ENCODE measurements around the gene TP53TG3B. TPM values are rescaled to one million over a fixed set of nuclear protein-coding genes. Genes with fewer than 3 reads are reported as not detected.
"Not testable (repeated sequence)": the region's sequence is repeated elsewhere in the genome, so short reads cannot be mapped to it uniquely, and the experiment has no call there.

TP53TG3B gene, protein sequence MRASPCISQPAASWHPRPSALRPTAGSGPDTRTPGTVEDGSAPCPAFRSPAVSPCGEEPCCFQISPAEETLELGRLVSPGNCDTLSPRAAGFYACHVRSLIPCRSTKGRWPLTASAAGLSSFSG
- total RNA-seq (ENCODE audit: low replicate concordance), result not detected in 2 replicates
- long read RNA-seq, result 0 reads

DNA sequence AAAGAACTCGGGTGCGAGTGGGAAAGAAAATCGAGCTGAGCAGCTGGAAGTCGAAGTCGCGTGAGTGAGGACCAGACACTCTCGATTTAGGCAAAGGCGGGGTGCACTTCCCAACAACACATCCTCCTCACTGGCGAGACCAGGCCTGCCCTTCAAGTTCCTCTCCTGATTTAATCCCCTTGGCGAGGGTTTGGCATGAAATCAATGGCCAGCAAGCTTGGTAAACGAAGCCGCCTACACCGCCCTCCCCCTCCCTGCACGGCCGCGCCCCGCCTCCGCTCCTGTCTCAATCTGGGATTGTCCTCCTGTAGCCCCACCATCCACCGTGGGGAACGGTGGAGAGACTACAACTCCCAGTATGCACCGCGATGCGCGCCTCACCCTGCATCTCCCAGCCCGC, at the start of gene TP53TG3B:
Gene TP53TG3B, plus strand, starts transcription at position 301 of the 400 bp plus-strand sequence. Its CDS starts 68 bp downstream, at position 369.
- H3K9me3 Mint-ChIP-seq; DNase-seq (ENCODE audit: extremely low spot score, unreplicated experiment); H3K27me3 Mint-ChIP-seq; H3K4me1 Mint-ChIP-seq (ENCODE audit: unreplicated experiment); H3K27ac Mint-ChIP-seq; H3K36me3 Mint-ChIP-seq; H3K4me3 Mint-ChIP-seq: not testable (repeated sequence)

DNA sequence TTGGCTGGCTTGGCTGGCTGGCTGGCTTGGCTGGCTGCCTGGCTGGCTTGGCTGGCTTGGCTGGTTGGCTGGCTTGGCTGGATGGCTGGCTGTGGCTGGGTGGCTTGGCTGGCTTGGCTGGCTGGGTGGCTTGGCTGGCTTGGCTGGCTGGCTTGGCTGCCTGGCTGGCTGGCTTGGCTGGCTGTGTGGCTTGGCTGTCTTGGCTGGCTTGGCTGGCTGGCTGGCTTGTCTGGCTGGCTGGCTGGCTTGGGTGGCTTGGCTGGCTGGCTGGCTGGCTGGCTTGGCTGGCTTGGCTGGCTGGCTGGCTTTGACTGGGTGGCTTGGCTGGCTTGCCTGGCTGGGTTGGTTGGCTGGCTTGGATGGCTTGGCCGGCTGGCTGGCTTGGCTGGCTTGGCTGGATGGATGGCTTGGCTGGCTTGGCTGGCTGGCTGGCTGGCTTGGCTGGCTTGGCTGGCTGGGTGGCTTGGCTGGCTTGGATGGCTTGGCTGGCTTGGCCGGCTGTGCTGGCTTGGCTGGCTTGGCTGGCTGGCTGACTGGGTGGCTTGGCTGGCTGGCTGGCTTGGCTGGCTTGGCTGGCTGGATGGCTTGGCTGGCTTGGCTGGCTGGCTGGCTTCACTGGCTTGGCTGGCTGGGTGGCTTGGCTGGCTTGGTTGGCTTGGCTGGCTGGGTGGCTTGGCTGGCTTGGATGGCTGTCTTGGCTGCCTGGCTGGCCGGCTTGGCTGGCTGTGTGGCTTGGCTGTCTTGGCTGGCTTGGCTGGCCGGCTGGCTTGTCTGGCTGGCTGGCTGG, 24.2 kb upstream of the TP53TG3B start:
- not testable (repeated sequence) for H3K27me3 Mint-ChIP-seq; H3K4me3 Mint-ChIP-seq; H3K36me3 Mint-ChIP-seq; H3K4me1 Mint-ChIP-seq (ENCODE audit: unreplicated experiment); H3K9me3 Mint-ChIP-seq; H3K27ac Mint-ChIP-seq
- peak; percentile 95 for DNase-seq (ENCODE audit: extremely low spot score, unreplicated experiment)

DNA sequence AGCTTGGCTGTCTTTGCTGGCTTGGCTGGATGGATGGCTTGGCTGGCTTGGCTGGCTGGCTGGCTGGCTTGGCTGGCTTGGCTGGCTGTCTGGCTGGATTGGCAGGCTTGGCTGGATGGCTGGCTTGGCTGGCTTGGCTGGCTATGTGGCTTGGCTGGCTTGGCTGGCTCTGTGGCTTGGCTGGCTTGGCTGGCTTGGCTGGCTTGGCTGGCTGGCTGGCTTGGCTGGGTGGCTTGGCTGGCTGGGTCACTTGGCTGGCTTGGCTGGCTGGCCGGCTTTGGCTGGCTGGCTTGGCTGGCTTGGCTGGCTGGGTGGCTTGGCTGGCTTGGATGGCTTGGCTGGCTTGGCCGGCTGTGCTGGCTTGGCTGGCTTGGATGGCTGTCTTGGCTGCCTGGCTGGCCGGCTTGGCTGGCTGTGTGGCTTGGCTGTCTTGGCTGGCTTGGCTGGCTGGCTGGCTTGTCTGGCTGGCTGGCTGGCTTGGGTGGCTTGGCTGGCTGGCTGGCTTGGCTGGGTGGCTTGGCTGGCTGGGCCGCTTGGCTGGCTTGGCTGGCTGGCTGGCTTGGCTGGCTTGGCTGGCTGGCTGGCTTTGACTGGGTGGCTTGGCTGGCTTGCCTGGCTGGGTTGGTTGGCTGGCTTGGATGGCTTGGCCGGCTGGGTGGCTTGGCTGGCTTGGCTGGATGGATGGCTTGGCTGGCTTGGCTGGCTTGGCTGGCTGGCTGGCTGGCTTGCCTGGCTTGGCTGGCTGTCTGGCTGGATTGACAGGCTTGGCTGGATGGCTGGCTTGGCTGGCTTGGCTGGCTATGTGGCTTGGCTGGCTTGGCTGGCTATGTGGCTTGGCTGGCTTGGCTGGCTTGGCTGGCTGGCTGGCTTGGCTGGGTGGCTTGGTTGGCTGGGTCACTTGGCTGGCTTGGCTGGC, 22.8 kb upstream of the TP53TG3B start:
- not testable (repeated sequence) for H3K36me3 Mint-ChIP-seq; H3K4me3 Mint-ChIP-seq; H3K27me3 Mint-ChIP-seq; H3K4me1 Mint-ChIP-seq (ENCODE audit: unreplicated experiment); H3K9me3 Mint-ChIP-seq; H3K27ac Mint-ChIP-seq
- DNase-seq (ENCODE audit: extremely low spot score, unreplicated experiment), result peak; percentile 91

DNA sequence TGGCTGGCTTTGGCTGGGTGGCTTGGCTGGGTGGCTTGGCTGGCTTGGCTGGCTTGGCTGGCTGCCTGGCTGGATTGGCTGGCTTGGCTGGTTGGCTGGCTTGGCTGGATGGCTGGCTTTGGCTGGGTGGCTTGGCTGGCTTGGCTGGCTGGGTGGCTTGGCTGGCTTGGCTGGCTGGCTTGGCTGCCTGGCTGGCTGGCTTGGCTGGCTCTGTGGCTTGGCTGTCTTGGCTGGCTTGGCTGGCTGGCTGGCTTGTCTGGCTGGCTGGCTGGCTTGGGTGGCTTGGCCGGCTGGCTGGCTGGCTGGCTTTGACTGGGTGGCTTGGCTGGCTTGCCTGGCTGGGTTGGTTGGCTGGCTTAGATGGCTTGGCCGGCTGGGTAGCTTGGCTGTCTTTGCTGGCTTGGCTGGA, 22.1 kb upstream of the TP53TG3B start:
- H3K36me3 Mint-ChIP-seq; H3K4me3 Mint-ChIP-seq; H3K27ac Mint-ChIP-seq; H3K4me1 Mint-ChIP-seq (ENCODE audit: unreplicated experiment); H3K27me3 Mint-ChIP-seq; H3K9me3 Mint-ChIP-seq: not testable (repeated sequence)
- DNase-seq (ENCODE audit: extremely low spot score, unreplicated experiment), result peak; percentile 76

DNA sequence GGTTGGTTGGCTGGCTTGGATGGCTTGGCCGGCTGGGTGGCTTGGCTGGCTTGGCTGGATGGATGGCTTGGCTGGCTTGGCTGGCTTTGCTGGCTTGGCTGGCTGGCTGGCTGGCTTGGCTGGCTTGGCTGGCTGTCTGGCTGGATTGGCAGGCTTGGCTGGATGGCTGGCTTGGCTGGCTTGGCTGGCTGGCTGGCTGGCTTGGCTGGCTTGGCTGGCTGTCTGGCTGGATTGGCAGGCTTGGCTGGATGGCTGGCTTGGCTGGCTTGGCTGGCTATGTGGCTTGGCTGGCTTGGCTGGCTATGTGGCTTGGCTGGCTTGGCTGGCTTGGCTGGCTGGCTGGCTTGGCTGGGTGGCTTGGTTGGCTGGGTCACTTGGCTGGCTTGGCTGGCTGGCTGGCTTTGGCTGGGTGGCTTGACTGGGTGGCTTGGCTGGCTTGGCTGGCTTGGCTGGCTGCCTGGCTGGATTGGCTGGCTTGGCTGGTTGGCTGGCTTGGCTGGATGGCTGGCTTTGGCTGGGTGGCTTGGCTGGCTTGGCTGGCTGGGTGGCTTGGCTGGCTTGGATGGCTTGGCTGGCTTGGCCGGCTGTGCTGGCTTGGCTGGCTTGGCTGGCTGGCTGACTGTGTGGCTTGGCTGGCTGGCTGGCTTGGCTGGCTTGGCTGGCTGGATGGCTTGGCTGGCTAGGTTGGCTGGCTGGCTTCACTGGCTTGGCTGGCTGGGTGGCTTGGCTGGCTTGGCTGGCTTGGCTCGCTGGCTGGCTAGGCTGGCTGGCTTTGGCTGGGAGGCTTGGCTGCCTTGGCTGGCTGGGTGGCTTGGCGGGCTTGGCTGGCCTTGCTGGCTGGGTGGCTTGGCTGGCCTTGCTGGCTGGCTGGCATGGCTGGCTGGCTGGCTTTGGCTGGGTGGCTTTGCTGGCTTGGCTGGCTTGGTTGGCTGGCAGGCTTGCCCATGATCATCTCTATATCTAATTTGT, 21.3 kb upstream of the TP53TG3B start:
- DNase-seq (ENCODE audit: extremely low spot score, unreplicated experiment), result peak; percentile 95
- not testable (repeated sequence) for H3K4me3 Mint-ChIP-seq; H3K4me1 Mint-ChIP-seq (ENCODE audit: unreplicated experiment)

More for the DNA sequence above, 21.3 kb upstream of the TP53TG3B start:
- not testable (repeated sequence) for H3K27me3 Mint-ChIP-seq, H3K9me3 Mint-ChIP-seq, H3K27ac Mint-ChIP-seq, H3K36me3 Mint-ChIP-seq

Other genes with a start within 250 kb of the TP53TG3B start
- not detected in 2 replicates for gene TP53TG3C, start 166.6 kb upstream of the TP53TG3B start, total RNA-seq (ENCODE audit: low replicate concordance)
- not detected in 2 replicates for gene TP53TG3E, start 56.5 kb upstream of the TP53TG3B start, total RNA-seq (ENCODE audit: low replicate concordance)
- not detected in 2 replicates for gene TP53TG3F, start 98.8 kb downstream of the TP53TG3B start, total RNA-seq (ENCODE audit: low replicate concordance)

Measured in type B pancreatic cell (in vitro differentiated cells).